GM12874 (cell line): ENCODE data around the gene PPM1J.

Experiments used
- TF ChIP-seq, protein P1 (sequence below): IDR thresholded peaks from 2 replicates; pipeline ENCODE4 v1.5.1; 2011; ENCODE audit warnings: low read depth, mild to moderate bottlenecking, control low read depth, low read length, moderate library complexity; ENCODE audit not compliant: insufficient read depth

Gene PPM1J

GRCh38 chr1:112704391-112704933 is 10.7 kb downstream of the PPM1J start:
- TF ChIP-seq, protein P1, sequence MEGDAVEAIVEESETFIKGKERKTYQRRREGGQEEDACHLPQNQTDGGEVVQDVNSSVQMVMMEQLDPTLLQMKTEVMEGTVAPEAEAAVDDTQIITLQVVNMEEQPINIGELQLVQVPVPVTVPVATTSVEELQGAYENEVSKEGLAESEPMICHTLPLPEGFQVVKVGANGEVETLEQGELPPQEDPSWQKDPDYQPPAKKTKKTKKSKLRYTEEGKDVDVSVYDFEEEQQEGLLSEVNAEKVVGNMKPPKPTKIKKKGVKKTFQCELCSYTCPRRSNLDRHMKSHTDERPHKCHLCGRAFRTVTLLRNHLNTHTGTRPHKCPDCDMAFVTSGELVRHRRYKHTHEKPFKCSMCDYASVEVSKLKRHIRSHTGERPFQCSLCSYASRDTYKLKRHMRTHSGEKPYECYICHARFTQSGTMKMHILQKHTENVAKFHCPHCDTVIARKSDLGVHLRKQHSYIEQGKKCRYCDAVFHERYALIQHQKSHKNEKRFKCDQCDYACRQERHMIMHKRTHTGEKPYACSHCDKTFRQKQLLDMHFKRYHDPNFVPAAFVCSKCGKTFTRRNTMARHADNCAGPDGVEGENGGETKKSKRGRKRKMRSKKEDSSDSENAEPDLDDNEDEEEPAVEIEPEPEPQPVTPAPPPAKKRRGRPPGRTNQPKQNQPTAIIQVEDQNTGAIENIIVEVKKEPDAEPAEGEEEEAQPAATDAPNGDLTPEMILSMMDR = no peak

DNA sequence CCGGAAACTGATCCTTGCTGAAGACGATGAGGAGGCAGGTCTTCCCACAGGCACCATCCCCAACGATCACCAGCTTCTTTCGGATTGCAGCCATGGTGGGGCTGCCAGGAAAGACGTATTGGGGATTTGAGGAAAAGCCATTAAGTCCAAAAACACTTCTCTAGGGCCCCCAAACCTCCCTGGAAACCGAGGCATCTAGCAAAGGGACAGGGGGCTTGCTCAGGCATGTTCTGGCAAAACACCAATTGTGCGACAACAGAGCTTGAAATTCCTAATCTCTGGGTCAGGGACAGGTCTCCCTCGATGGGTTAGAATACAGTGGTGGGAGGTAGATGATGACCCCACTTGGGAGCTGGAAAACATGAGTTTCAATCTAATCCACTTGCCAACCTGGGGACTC is 11.4 kb downstream of the PPM1J start:
- TF ChIP-seq, protein P1 = no peak

DNA sequence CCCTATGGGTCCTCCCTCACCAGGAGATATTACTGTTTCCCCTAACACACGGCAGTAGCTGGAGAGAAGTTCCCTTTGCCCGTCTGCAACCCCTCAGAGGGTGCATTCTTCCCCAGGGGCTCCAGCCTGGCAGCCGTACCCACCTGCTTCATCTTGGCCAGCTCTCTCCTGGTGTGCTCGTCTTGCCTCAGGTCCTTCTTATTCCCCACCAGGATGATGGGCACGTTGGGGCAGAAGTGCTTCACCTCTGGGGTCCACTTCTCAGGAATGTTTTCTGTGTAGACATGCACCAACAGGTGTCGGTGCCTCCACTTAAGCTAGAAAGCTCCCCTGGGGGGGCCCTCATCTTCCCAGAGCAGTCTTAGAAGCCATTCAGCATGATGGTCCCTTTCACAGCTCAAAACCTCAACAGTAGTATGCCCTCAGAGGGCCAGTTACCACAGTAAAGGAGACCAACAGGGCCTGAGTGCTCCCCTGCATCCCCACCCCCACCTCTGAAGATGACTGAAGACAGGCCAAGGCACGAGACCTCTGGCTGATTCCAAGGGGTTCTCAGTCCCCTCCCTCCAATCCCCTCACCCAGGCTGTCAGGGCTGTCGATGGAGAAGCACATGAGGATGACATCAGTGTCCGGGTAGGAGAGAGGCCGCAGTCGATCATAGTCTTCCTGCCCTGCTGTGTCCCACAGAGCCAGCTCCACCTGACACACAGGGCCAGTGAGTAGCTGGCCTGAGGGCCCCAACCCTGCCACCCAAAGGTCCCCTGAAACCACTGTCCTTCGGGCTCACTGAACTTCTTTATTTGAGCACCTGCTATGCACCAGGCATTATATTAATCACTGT is 12.5 kb downstream of the PPM1J start:
- TF ChIP-seq, protein P1 = no peak

- TF ChIP-seq, protein P1 = no peak
These were observed 13.1 kb downstream of the PPM1J start for GRCh38 chr1:112702067-112702395.

DNA sequence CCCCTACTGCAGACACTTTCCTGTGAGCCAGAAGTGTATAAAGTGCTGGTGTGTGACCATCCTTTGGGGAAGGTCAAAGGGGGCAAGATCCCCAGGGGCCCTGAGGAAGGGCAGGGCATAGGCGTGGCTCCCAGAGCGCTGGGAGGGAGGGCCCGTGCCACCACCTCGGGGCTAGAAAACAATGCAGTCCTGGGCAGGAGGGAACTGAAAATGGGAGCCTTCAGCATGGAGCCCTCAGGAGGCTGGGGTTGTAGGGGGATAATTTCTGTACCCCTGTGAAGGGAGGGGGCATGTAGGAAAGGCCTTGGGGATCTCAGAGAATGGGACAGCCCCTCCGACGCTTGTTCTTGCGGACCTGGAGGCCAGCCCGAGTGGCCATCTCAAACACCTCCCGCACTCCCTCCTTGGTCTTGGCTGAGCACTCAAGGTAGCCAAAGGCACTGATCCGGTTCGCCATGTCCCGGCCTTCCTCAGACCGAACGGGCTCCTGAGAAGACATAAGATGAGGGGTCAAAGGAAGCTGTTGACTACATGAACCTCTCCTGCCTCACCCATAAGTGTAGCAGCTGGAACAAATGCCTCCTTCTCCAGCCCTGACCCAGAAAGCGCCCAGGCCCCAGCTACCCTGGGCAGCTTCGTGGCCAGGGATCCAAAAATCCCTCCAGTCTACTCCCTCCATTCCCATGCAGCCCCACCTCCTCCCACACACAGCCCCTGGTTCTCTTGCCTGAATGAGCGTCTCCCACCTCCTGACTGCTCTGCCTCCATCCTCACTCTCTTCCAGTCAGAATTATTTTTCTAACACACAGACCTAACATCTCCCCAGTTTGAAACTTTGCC is 13.7 kb downstream of the PPM1J start:
- TF ChIP-seq, protein P1 = no peak

DNA sequence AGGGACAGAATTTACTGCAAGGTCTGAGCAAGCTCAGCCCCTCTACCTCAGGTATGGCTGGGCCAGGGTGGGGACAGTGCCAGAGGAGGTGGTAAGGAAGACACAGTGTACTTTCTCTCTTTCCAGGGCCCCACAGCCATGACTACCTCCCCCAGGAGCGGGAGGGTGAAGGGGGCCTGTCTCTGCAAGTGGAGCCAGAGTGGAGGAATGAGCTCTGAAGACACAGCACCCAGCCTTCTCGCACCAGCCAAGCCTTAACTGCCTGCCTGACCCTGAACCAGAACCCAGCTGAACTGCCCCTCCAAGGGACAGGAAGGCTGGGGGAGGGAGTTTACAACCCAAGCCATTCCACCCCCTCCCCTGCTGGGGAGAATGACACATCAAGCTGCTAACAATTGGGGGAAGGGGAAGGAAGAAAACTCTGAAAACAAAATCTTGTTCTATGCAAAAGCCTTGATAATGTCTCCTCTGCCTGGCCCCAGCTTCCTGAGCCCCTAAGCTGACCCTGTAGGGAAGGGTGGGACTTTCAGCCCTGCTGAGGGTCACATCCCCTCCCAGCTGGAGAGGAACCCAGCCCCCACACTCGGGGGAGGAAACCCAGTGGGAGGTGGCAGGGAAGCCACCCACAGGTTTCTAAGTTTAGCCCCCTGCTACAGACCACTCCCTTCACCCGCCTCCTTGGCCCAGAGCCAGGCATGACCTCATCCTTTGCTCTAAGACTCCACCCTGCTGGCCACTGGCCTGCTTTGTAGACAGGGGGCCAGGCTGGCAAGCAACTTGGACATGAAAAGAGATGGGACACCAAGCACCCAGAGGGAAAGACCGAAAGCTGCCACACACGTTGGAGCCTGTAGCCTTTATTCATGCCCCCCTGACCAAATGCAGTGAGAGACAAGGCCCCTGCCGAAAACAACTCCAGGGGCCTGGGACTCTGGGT is 14.6 kb downstream of the PPM1J start:
- TF ChIP-seq, protein P1 = no peak
